ENCODE measurements around the gene OR2AE1.

OR2AE1 gene

GRCh38 chr7:99910976-99911375 lies 34.1 kb upstream of the OR2AE1 start:
- DNase-seq (ENCODE audit: low read depth) = no peak
- in situ Hi-C loops (cut with HindIII; ENCODE audit: low sequenced_read_pairs) = no loop called here
- no peak overlapping the region for H3K4me3 ChIP-seq (ENCODE audit: low read depth, low read length)
- TF ChIP-seq CTCF (IDR thresholded peaks at IDR 0.05; ENCODE audit: low read depth, low read length, missing control alignments) = no peak

GRCh38 chr7:99901581-99901980 lies 24.7 kb upstream of the OR2AE1 start:
- no peak for DNase-seq (ENCODE audit: low read depth)
- no peak for TF ChIP-seq CTCF (IDR thresholded peaks at IDR 0.05; ENCODE audit: low read depth, low read length, missing control alignments)
- H3K4me3 ChIP-seq (ENCODE audit: low read depth, low read length) = no peak overlapping the region
- in situ Hi-C loops (cut with HindIII; ENCODE audit: low sequenced_read_pairs) = no loop called here

DNA sequence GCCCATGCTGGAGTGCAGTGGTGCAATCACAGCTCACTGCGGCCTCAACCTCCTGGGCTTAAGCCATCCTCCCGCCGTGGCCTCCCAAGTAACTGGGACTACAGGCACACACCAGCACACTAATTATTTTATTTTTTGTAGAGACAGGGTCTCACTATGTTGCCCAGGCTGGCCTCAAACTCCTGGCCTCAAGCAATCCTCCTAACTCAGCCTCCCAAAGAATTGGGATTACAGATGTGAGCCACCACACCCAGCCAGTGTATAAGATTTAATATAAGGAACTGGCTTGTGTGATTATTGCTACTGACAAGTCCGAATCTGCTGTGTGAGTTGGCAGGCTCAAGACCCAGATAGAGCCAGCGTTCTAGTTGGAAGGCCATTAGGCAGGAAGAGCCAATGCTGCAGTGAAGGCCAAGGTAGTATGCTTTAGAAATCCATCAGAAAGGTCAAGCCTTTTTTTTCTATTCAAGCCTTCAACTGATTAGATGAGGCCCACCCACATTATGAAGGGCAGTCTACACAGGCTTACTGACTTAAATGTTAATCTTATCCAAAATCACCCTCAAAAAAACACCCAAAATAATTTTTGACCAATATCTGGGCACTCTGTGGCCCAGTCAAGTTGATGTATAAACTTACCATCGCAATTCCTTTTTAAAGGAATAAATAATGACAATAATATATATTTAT lies 23.1 kb upstream of the OR2AE1 start:
- no peak overlapping the region for H3K4me3 ChIP-seq (ENCODE audit: low read depth, low read length)
- TF ChIP-seq CTCF (IDR thresholded peaks at IDR 0.05; ENCODE audit: low read depth, low read length, missing control alignments) = no peak
- in situ Hi-C loops (cut with HindIII; ENCODE audit: low sequenced_read_pairs) = no loop called here
- no peak for DNase-seq (ENCODE audit: low read depth)

DNA sequence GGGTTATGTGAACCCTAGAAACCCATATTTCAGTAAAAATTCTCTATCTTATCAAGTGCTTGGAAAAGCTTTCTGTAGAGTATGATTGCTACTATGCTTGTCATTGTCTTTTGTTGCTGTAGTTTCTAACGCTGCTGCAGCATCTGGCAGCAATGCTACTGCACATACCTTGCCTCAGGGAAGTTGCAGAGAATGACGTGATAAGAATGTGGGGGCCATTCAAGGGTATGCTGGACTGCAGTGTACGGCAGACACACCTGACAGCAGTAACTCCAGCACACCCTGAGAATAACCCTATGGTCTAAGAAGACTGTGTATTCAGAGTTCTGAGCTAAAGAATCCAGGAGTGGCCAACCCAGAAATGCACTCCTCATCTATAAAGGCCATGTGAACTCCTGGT lies 22.0 kb upstream of the OR2AE1 start:
- no peak for TF ChIP-seq CTCF (IDR thresholded peaks at IDR 0.05; ENCODE audit: low read depth, low read length, missing control alignments)
- in situ Hi-C loops (cut with HindIII; ENCODE audit: low sequenced_read_pairs) = no loop called here
- H3K4me3 ChIP-seq (ENCODE audit: low read depth, low read length) = no peak overlapping the region
- no peak for DNase-seq (ENCODE audit: low read depth)

DNA sequence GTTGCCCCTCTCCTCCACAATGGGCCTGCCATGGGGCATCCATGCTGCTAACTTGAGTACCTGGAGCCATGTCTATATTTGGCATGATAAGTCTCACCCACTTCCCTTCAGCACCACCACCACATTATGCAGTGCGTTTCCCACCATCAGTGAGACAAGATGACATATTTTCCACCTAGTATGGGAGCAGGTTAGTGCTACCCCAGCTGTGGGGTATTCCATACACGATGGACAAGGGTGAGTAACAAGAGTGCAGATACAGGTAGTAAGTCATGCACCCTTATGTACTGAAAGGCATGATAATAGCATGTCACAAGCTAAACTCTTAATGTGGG lies 21.2 kb upstream of the OR2AE1 start:
- in situ Hi-C loops (cut with HindIII; ENCODE audit: low sequenced_read_pairs) = no loop called here
- H3K4me3 ChIP-seq (ENCODE audit: low read depth, low read length) = no peak overlapping the region
- no peak for TF ChIP-seq CTCF (IDR thresholded peaks at IDR 0.05; ENCODE audit: low read depth, low read length, missing control alignments)
- no peak for DNase-seq (ENCODE audit: low read depth)

DNA sequence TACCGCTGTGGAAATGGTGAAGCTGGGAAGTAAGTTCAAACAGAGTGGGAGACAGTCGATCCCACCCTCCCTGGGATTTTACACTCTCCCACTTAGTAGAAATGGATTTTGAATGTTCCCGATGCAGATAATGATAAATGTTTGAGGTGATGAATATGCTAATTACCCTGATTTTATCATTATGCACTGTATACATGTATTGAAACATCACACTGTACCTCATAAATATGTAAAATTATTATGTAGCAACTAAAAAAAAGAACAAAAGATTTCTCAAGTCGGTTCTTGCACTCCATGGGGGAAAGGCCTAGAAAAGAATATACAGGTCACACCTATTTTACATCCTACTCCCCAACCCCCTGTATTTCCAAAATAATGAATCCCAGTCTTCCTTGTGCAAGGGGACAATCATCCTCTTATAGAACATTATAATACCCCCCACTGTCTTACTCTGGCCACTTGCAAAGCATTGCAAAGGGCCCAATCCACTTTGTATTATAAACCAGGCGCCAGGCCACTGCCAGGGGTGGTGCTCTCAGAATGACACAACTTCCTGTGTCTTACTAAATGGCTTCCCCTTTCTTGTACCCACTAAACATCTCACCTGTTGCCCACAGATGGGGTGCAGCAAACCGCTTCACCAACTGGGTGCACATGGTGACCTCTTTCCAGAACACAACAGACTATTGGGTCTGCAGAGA lies 20.6 kb upstream of the OR2AE1 start:
- DNase-seq (ENCODE audit: low read depth) = no peak
- H3K4me3 ChIP-seq (ENCODE audit: low read depth, low read length) = no peak overlapping the region
- no peak for TF ChIP-seq CTCF (IDR thresholded peaks at IDR 0.05; ENCODE audit: low read depth, low read length, missing control alignments)
- in situ Hi-C loops (cut with HindIII; ENCODE audit: low sequenced_read_pairs) = no loop called here
